CD4-positive, alpha-beta T cell treated with Interleukin-2 at 100 ng/mL for 4 hours (primary cell): Measurements from ENCODE around the gene GAN.
A peak's percentile ranks its signal among the peaks of the same experiment; 100 is the strongest.

Experiments
- DNase-seq: peaks from one replicate; pipeline ENCODE4 v3.0.0-alpha.2; 2020; ENCODE audit warnings: low spot score

Gene GAN

GRCh38 chr16:81353895-81354294 lies 39.1 kb downstream of the GAN start:
- no peak for DNase-seq

GRCh38 chr16:81357711-81358260 lies 43.0 kb downstream of the GAN start:
- no peak for DNase-seq

GRCh38 chr16:81358860-81359259 lies 44.1 kb downstream of the GAN start:
- no peak for DNase-seq

GRCh38 chr16:81360135-81360534 lies 45.4 kb downstream of the GAN start:
- no peak for DNase-seq

- no peak for DNase-seq
Observed at GRCh38 chr16:81365731-81366130, 51.0 kb downstream of the GAN start.

GRCh38 chr16:81366316-81366932 lies 51.7 kb downstream of the GAN start:
- DNase-seq, result peak; percentile 67

- DNase-seq, result no peak
Observed at GRCh38 chr16:81367821-81368220, 53.1 kb downstream of the GAN start.

GRCh38 chr16:81369888-81370504 lies 55.2 kb downstream of the GAN start:
- no peak for DNase-seq

- no peak for DNase-seq
Observed at GRCh38 chr16:81371106-81371505, 56.3 kb downstream of the GAN start.

- DNase-seq, result no peak
Observed at GRCh38 chr16:81374550-81374949, 59.8 kb downstream of the GAN start.

- peak; percentile 8 for DNase-seq
Observed at GRCh38 chr16:81376880-81377279, 62.1 kb downstream of the GAN start.

- no peak for DNase-seq
Observed at GRCh38 chr16:81378049-81378448, 63.3 kb downstream of the GAN start.

- DNase-seq, result no peak
Observed at GRCh38 chr16:81380932-81381331, 66.2 kb downstream of the GAN start.

- no peak for DNase-seq
Observed at GRCh38 chr16:81384006-81384405, 69.2 kb downstream of the GAN start.

GRCh38 chr16:81385031-81385756 lies 70.4 kb downstream of the GAN start:
- DNase-seq, result no peak

- no peak for DNase-seq
Observed at GRCh38 chr16:81388357-81388756, 73.6 kb downstream of the GAN start.

- DNase-seq, result no peak
Observed at GRCh38 chr16:81390840-81391239, 76.1 kb downstream of the GAN start.

- DNase-seq, result no peak
Observed at GRCh38 chr16:81392011-81392410, 77.2 kb downstream of the GAN start.

GRCh38 chr16:81394416-81394815 lies 79.7 kb downstream of the GAN start:
- no peak for DNase-seq

- no peak for DNase-seq
Observed at GRCh38 chr16:81394966-81395655, 80.3 kb downstream of the GAN start.

GRCh38 chr16:81397058-81397878 lies 82.5 kb downstream of the GAN start:
- DNase-seq, result no peak
